Esophagus squamous epithelium (tissue), 4 donors: ENCODE measurements around the gene FCHSD2.

ENCODE experiments used
- CTCF ChIP-seq, 6 experiments: fragments of 450-650 bp in 4 of 6; fragments of 200-600 bp in 2 of 6; sonication (generic) in 2 of 6; IDR thresholded peaks; one replicate each; pipeline ENCODE4 v1.5.1; 2016 to 2019; ENCODE audit warnings: antibody characterized with exemption in 6 of 6, mild to moderate bottlenecking in 4 of 6, moderate library complexity in 4 of 6
- POLR2A ChIP-seq, 4 donors: fragments of 450-650 bp; IDR thresholded peaks; one replicate each; pipeline ENCODE4 v1.6.1; 2017; ENCODE audit warnings: antibody characterized with exemption in 4 of 4, mild to moderate bottlenecking in 4 of 4, moderate library complexity in 3 of 4

GRCh38 chr11:72920001-72920400 lies 222.1 kb downstream of the FCHSD2 start:
- TF ChIP-seq POLR2A (IDR thresholded peaks at IDR 0.05) (no peak), CTCF (IDR thresholded peaks at IDR 0.05) (no peak)
